GM18951 (cell line): ENCODE data around the gene AGMAT.
A peak's percentile ranks its signal among the peaks of the same experiment; 100 is the strongest.

Experiments used
- POLR2A ChIP-seq: IDR thresholded peaks from 4 replicates; pipeline ENCODE4 v1.6.1; 2011; ENCODE audit warnings: mild to moderate bottlenecking; ENCODE audit not compliant: insufficient read length, insufficient read depth; ENCODE audit errors: extremely low read depth
- in situ Hi-C: fragments of 300-500 bp; cut with MboI; formaldehyde crosslinking; loops from one replicate; pipeline ENCODE4 v1.12.0; 2022; ENCODE audit warnings: low sequenced_read_pairs, mixed read lengths, inconsistent platforms; ENCODE audit not compliant: unreplicated experiment

The AGMAT gene

GRCh38 chr1:15603050-15603965 is 18.5 kb upstream of the AGMAT start:
- TF ChIP-seq POLR2A = peak; percentile 70
- in situ Hi-C loops = no loop called here

- no peak for TF ChIP-seq POLR2A
- in situ Hi-C loops = no loop called here
Measured at GRCh38 chr1:15598436-15598835, 13.6 kb upstream of the AGMAT start.

GRCh38 chr1:15595809-15596617 is 11.2 kb upstream of the AGMAT start:
- no peak for TF ChIP-seq POLR2A
- in situ Hi-C loops = no loop called here

- TF ChIP-seq POLR2A = no peak
- in situ Hi-C loops = no loop called here
Measured at GRCh38 chr1:15592285-15592684, 7.4 kb upstream of the AGMAT start.

GRCh38 chr1:15583016-15583706 is 1.7 kb downstream of the AGMAT start:
- in situ Hi-C loops = no loop called here
- no peak for TF ChIP-seq POLR2A

- TF ChIP-seq POLR2A = no peak
- in situ Hi-C loops = no loop called here
Measured at GRCh38 chr1:15579683-15580047, 5.2 kb downstream of the AGMAT start.

GRCh38 chr1:15578921-15579682 is 5.7 kb downstream of the AGMAT start:
- no peak for TF ChIP-seq POLR2A
- in situ Hi-C loops = no loop called here

GRCh38 chr1:15577691-15578090 is 7.2 kb downstream of the AGMAT start:
- no peak for TF ChIP-seq POLR2A

GRCh38 chr1:15575549-15576150 is 9.2 kb downstream of the AGMAT start:
- no peak for TF ChIP-seq POLR2A
- in situ Hi-C loops = no loop called here

More at GRCh38 chr1:15577691-15578090, 7.2 kb downstream of the AGMAT start:
- in situ Hi-C loops = no loop called here

- no peak for TF ChIP-seq POLR2A
- in situ Hi-C loops = no loop called here
Measured at GRCh38 chr1:15574741-15575140, 10.1 kb downstream of the AGMAT start.

GRCh38 chr1:15573477-15573876 is 11.4 kb downstream of the AGMAT start:
- no peak for TF ChIP-seq POLR2A
- in situ Hi-C loops = no loop called here

- in situ Hi-C loops = no loop called here
- no peak for TF ChIP-seq POLR2A
Measured at GRCh38 chr1:15571266-15571665, 13.6 kb downstream of the AGMAT start.

- TF ChIP-seq POLR2A = no peak
- in situ Hi-C loops = no loop called here
Measured at GRCh38 chr1:15570861-15571260, 14.0 kb downstream of the AGMAT start.
